GM12801 (cell line): ENCODE results near the gene PAPOLA.

Experiments used
- CTCF ChIP-seq: IDR thresholded peaks from one replicate; pipeline ENCODE4 v1.5.1; 2011; ENCODE audit warnings: control low read depth; ENCODE audit not compliant: insufficient read length; ENCODE audit errors: extremely low read depth

The PAPOLA gene

GRCh38 chr14:96578619-96579018, 76.4 kb downstream of the PAPOLA start:
- TF ChIP-seq CTCF, result no peak

- TF ChIP-seq CTCF, result no peak
These were observed 77.2 kb downstream of the PAPOLA start for GRCh38 chr14:96579358-96579757.

- no peak for TF ChIP-seq CTCF
These were observed 77.7 kb downstream of the PAPOLA start for GRCh38 chr14:96579855-96580254.

GRCh38 chr14:96580566-96580965, 78.4 kb downstream of the PAPOLA start:
- no peak for TF ChIP-seq CTCF

- no peak for TF ChIP-seq CTCF
These were observed 78.8 kb downstream of the PAPOLA start for GRCh38 chr14:96581026-96581425.

- TF ChIP-seq CTCF, result no peak
These were observed 79.7 kb downstream of the PAPOLA start for GRCh38 chr14:96581902-96582301.

GRCh38 chr14:96582411-96582961, 80.3 kb downstream of the PAPOLA start:
- no peak for TF ChIP-seq CTCF
